Stimulated activated CD4-positive, alpha-beta T cell treated with anti-CD3 and anti-CD28 coated beads, Interleukin-4, amount 100 ng/mL, for 4 hours (primary cell): Measurements from ENCODE around the gene PROM1.

Experiments
- DNase-seq, 2 experiments: peaks; one replicate each; pipeline ENCODE4 v3.0.0-alpha.2; 2020

PROM1 gene, protein sequence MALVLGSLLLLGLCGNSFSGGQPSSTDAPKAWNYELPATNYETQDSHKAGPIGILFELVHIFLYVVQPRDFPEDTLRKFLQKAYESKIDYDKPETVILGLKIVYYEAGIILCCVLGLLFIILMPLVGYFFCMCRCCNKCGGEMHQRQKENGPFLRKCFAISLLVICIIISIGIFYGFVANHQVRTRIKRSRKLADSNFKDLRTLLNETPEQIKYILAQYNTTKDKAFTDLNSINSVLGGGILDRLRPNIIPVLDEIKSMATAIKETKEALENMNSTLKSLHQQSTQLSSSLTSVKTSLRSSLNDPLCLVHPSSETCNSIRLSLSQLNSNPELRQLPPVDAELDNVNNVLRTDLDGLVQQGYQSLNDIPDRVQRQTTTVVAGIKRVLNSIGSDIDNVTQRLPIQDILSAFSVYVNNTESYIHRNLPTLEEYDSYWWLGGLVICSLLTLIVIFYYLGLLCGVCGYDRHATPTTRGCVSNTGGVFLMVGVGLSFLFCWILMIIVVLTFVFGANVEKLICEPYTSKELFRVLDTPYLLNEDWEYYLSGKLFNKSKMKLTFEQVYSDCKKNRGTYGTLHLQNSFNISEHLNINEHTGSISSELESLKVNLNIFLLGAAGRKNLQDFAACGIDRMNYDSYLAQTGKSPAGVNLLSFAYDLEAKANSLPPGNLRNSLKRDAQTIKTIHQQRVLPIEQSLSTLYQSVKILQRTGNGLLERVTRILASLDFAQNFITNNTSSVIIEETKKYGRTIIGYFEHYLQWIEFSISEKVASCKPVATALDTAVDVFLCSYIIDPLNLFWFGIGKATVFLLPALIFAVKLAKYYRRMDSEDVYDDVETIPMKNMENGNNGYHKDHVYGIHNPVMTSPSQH

DNA sequence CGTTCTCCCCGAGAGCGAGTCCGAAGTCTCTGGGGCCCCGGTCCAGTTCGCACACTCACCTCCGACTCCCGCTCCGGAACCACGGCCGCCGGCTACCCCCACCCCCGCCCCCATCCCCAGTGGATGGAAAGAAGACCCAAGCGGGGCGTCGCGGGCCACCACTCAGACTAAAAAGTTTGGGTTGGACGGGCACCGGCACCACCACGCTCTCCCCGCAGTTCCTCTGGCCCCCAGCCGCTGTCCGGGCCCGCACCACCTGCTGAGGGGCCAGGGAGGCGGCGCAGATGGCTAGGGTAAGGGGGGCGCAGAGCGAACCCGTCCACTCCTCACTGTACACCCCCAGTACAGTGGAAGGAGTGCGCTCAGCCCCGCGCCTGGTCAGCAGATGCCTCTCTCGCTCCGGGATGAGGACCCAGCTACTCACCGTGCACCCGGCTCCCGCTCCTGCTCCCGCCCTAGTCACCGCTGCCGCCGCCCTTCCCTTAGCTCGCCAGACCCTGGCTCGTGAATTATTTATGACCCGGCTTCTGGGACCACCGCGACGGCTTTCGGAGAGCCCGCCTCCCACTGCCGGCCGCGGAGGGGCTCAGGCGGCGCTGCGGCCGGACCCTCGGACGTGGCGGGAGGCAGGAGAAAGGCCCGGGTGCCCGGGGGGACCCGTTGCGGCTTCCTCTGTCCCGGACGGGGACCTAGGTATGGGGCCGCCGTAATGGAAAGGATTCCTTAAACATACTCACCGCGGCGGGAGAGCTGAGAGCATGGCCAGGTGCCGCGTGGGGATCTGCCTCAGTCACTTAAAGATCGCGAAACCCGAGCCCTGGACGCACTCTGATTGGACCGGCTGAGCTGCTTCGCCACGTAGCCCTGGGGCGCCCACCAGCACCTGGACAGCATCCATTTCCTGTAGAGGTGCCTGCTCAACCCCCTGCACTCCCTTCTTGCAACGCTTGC, at the start of gene PROM1:
PROM1 (minus strand) TSS at position 783 of the 951 bp plus-strand sequence. CDS start 8,117 bp downstream, outside the sequence.
- peak in 1 of 2 experiments; percentile 8 for DNase-seq

DNA sequence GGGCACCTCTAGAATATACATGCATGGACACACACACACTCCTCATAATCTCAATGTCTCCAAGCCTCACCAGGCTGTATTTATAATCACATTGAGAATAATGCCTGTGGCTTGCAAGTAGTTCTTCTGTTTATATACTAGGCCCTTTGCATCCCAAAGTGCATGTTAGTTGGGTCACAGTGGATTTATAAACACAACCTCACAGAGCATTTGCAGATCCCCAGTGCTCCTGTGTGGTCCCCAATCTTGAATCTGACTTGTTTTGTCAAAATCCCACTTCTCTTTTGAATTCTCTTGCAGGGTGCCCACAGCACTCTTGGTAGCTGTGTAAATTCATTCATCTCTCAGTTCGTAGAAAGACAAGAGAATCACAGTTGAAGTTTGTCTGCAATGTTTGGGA, 49.6 kb upstream of the PROM1 start:
- DNase-seq = no peak

DNA sequence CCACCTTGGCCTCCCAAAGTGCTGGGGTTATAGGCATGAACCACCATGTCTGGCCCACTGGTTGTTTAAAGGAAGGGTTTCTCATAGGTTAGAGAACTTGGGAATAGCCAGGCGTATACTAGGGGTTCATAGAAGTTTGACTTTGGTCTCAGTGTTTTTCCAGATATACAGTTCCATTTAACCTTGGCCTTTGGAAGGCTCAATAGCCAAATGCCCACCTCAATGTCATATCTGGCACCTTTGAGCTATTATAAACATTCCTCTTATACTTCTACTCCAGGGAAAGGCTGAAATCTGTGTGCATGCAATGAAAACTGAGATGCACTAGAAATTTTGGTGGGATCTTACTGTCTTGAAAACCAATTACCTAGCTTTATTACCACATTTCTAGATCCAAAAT, 47.5 kb upstream of the PROM1 start:
- no peak for DNase-seq

DNA sequence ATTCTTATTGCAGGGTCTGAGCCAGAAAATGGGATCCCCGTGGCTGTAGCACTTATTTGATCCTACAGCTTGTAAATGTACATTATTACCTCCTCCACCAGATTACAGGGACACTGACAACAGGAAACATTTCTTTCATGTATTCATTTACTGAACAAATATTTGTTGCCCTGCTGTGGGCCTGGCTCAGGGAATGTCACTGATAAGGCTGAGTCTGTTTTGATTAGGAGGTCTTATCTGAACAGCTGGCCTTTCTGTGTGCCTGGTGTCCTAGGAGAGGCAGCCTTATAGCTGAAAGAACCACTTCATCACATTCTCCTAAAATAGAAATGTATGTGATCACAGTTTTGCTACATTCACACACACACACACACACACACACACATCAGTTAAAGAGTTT, 45.5 kb upstream of the PROM1 start:
- no peak for DNase-seq

DNA sequence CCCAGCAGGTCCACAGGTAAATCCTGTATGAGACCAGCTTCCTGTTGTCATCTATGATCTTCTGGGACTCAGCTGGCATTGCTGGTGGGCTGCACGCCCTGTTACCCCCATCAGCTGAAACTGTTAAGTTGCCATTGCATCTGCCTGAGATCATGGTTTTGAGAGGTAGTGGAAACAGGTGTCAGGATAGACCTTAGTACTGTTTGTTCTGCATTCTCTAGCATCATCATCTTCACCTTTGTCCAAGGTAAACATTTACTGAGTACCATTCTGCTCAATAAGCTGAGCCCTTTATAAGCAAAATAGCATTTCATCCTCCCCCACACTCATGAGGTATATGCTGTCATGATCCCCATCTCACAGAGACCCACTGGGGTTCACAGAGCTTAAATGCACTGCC, 42.9 kb upstream of the PROM1 start:
- no peak for DNase-seq

DNA sequence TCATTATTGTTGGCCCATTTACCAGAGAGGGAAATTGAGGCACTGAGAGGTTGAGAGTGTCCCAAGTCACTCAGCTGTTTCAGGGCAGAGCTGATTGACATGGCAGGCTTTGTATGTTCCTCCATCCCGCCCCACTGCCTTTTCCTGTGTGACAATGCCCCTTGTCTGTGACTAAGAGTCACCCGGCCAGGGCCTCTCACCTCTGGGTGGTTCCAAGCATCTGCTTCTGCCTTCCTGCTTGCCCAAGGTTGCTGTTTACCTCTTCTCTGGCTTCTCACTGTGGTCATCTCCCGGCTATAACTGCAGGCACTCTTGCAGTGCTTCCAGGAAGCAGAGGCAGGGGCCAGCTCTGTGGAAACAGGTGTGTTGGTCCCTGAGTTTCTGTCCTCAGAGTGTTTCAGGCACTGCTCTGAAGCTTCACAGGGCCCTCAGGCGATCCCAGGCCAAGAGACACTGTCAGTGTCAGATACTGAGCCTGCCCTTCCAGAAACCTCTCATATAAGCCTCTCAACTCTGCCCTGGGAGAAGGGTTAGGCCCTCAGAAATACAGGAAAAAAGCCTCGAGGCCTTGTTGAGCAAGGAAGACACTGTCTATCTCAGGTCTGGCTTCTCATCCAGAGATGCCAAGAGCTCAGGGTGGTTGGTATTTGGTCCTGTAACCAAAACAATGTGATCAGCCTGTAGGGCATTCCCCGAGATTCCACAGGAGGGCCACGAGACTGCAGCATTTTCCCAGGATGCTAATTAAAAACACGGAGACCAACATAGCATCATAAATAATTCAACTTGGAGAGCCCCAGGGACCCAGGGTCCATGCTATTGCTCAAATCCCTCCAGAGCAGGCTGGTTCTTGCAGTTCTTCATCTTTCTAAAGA, 42.0 kb upstream of the PROM1 start:
- no peak for DNase-seq

DNA sequence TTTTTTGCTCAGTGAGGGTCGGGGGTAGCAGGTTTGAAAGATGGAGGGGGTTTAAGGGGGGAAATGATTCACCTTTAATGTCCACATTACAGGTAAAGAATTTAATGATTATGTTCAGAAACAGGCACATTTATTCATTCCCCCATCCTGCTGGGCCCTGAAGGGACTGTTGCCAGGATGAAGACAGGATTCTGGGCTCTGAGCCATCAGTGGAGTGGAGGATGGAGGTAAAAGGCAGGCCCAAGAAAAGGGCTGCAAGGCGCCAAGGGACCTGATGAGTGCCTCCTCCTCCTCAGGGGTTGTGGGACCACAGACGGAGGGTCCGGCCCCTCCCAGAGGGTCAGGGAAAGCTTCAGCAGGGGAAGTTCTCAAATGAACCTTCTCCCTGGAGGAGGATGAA, 40.4 kb upstream of the PROM1 start:
- no peak for DNase-seq

DNA sequence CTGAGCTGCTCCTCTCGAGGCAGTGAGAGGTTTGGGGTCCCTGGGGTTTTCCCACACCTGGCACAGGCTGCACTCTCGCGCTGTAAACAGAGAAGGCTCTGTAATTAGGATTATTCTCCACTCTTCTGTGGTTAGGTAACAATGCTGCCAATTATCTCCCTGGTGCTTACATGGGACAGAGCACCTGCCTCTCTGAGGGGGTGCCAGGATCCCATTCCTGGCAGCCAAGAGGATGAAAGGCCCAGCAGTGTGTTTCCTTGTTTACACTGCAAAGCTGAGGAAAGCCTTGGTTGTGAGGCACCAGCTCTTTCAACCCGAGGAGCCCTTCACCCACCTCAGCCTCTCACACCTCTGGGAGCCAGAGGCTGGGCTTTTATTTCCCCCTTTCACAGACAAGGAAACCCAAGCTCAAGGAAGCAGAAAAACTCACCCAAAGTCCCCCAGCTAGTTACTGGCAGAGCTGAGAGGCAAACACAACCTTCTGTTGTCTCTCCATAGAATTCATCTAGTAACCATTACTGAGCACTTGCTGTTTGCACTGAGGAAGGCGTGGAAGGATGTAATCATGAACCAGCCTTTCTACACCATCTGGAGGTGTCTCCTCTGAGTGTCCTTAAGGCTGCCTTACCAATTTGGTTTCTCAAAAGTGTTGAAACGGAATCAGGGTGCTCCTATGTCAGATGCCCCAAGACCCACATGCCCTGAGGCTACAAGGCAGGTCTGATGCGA, 39.7 kb upstream of the PROM1 start:
- no peak for DNase-seq

DNA sequence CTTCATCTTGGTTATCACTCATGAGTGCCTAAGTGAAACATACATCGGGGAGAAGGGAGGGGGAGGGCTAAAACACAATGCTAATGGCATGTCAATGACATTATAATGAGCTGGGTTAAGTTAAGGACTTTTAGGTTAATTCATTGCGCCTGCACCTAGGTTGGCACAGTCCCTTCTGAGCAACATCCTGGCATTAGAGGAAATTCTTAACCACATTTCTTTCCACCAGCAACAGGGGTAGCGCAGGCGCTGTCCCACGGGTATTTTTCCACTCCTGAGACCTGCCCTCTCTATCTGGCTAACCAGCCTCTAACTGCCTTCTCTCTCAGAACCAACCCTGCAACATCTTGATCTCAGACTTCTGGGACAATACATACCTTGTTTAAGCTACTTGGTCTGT, 39.0 kb upstream of the PROM1 start:
- peak; percentile 6 to 58 for DNase-seq

DNA sequence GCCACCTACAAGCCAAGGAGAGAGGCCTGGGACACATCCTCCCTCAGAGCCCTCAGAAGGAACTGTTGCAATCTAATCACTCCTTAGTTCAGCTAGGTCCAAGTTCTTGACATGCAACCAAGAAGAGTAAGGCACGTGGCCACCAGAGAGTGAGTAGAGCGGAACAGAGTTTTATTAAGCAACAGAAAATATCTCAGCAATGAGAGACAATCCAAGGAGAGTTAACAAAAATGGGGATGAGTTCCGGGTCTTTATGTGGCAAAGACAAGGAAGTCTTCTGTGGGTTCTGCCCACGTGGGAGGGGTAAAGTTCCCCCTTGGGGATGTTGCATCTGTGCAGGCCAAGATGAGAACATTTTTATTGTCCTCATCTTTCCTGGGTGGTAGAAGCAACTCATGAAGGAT, 38.5 kb upstream of the PROM1 start:
- no peak for DNase-seq

DNA sequence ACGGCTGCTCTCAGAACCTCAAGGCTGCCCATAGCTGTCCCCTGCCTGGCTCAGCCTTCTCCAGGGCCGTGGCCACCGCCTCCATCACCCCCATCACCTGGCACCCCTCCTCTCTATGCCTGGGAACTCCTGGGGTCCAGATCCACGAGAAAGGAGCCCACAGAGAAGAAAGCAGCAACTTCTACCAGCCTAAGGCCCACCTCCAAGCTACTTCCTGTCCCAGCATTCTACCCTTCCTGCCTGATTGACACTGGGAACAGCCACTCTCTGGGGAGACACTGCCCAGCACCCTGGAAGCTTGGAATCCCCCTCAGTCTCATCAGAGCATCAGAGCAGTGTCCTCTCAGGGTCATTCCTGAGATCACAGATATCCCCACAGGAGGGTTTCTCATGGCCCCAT, 36.9 kb upstream of the PROM1 start:
- no peak for DNase-seq

DNA sequence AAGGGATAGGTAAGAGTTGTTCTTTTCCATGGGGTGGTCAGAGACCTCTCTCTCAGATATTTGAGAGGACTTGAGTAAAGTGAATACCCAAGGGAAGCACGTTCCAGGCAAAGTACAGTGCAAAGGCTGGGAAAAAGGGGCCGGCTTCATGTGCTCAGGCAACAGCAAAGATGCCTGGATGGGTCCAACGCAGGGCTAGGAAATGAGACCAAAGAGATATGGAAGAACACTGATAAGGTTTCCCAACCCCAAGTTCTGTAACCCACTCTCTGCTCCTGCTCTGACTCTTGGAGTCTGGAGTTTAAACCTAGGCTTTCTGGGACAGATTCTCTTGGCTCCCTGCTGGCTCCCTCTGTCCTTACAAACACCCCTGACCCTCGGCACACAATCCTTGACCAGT, 36.2 kb upstream of the PROM1 start:
- DNase-seq = no peak

DNA sequence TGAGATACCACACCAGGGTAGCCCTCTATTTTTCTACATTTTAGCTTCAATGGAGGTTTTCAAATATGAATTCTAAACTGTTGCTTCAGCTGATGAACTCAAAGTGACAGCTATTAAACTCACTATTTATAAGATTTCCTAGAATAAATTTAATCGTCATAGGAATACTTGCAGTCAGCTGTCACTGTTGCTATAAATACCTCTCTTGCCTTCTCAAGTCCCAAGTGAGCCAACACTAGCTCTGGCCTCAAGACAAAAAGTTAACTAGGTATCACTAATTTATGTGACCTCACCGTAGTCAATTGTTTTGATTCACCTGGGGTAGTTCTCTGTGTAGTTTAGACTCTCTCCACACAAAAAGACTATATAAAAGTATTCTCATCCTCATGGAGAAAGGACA, 34.3 kb upstream of the PROM1 start:
- no peak for DNase-seq

DNA sequence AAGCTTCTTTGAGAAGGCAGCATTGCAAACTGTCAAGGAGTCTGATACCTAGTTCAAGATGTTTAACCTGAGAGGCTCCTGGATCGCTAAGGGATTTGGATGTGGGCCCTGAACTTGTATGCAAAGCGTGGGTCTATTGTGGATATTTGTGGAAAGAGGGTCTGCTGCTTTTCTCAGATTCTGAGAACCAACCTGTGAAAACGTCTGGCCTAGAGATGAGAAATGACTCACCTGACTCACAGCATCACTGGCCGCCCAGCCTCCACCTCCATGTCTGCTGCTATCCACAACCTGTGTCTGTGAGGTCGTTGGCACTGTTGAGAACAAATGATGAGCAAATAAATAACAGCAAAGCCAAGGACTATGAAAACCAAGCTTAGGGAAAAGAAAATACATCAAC, 33.3 kb upstream of the PROM1 start:
- DNase-seq = no peak

DNA sequence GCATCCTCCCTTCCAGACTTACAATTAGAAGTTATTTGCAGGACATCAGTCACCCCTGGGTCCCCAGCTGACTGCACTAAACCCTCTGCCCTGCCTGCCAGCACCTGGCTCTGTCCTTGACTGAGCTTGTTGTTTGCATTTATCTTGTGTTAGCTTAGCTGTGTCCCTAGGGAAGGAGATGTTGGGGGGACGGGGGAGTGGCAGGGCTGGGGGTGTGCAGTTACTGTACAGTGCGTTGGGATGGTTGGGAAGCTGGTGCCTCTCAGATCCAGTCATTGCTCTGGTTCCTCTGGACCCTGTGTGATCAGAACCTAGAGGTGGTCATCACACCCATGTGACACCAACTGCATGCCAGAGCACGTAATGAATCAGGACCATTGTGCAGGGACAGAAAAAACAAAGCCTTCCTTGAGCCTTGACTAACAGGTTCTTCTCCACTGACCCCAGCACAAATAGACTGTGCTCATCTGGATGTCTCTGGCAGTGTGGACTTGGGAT, 32.7 kb upstream of the PROM1 start:
- no peak for DNase-seq

DNA sequence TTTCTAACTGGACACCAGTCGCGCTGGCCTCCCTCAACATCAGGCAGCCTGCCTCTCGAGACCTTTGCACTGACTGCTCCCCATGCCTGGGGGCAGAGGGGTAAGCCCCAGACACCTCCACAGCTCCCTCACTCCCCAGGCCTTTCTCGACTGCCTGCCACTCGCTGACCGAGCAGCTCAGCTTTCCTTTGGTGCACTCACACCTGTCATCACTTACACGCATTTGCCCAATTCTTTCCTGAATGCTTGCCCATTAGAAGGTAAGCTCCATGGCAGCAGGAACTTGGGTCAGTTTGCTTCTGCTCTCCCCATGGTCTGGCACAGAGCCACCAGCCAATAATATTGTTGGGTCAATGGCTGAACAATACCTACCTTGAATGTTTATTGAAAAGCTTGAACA, 32.2 kb upstream of the PROM1 start:
- DNase-seq = no peak

DNA sequence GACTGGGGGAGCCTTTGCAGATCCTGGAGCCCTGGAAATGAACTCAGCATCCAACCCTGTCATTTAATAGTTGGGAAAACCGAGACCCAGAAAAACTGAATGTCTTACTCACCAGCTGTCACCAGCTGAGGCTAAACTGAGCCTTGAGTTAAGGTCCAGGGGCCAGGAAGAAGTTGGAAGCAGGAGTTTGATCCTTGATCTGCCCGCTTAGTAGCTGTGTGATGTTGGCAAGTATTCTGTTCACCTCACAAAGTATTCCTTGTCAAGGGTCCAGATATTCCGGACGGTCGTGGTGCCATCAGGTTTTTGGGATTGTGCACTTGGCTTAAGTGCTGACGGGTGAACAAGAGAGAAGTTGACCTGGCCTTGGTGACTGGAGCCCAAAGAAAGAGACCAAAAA, 30.7 kb upstream of the PROM1 start:
- no peak for DNase-seq

DNA sequence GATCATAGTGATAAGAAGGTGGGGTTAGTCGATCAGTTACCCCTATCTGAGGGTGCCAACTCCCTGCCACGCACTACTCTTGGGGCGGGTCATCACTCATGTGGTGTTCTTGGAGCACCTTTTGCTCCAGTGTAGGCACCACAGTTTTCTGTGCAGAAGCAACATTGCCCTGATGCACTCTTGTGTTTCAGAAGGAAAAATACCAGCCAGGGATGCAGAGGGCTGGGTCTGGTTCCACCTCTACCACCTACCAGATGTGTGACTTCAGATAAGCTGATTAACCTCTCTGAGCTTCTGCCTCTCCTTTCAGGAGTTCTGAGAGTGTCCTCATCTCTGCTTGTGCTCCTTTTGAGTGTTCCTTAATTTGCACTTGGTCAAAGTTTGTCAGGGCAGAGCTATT, 29.9 kb upstream of the PROM1 start:
- DNase-seq = no peak

DNA sequence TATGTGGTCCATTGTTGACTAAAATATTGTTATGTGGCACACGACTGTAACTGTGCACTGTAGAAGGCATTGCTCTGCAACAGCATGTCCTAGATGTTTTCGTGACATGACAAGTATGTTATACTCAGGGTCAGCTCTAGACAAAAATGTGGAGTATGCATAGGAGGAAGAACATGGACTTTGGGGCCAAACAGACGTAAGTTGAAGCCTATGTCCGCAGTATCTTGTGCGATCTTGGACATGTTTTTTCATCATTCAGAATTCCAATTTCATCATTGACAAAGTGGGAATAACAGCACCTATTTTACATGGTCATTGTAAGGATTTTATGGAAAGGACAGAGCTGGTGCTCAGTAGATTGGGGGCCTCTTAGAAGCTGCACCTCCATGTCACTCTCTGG, 27.7 kb upstream of the PROM1 start:
- no peak for DNase-seq

DNA sequence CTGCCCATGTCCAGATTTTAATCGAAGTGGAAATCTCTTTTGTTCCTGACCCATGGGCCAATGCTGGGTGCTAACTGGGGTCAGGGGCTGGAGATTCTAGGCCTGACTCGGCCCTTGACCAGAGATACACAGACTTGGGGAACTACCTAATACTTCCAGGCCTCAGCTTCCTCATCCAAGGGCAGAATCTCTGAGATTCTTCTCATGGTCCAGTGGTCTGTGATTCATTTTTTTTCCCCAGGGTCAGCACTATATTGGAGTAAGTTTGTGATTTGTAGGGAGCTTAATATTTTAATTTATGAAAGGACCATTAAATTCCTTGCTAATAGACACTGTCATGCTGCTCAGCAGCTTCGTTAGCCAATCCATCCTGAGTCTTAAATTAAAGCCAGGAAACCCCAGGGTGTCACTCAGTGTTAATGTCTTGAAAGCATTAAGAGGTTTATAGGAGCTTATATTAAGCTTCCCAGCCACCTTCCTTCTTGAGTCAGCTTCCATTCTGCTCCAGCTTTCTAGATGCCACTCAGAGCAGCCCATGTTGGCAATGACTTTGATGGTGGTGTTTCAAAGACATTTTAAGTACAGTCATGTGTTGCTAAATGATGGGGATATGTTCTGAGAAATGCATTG, 27.0 kb upstream of the PROM1 start:
- no peak for DNase-seq

DNA sequence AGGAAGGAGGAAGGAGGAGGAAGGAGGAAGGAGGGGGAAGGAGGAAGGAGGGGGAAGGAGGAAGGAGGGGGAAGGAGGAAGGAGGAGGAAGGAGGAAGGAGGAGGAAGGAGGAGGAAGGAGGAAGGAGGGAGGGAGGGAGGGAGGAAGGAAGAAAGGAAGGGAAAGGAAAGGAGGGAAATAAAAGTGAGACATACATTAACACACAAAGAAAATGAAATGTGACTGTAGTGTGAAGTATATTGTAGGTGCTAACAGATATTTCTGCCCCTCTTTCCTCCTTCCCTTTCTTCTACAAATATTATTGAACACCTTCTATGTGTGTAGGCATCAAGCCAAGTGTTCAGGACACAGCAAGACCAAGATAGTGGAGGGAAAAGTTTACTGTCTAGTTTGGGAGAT, 26.4 kb upstream of the PROM1 start:
- DNase-seq = no peak
